ENCODE results near the gene SEPTIN10.
"Not testable (repeated sequence)": the region's sequence is repeated elsewhere in the genome, so short reads cannot be mapped to it uniquely, and the experiment has no call there.

SEPTIN10 gene

GRCh38 chr2:109648041-109648527 lies 34.3 kb upstream of the SEPTIN10 start:
- no peak for DNase-seq (ENCODE audit: low read depth, low spot score)
- no peaks in the 10 kb centered on the region for H3K9me3 ChIP-seq (ENCODE audit: low read depth, low read length)
- no peak overlapping the region for H3K9ac ChIP-seq (ENCODE audit: insufficient read length)
- no peaks in the 10 kb centered on the region for H3K36me3 ChIP-seq (ENCODE audit: insufficient read depth, low read length)
- TF ChIP-seq POLR2AphosphoS5 (IDR thresholded peaks at IDR 0.05; ENCODE audit: borderline replicate concordance, low read depth, low read length), result no peak
- TF ChIP-seq EZH2 (IDR thresholded peaks at IDR 0.05), result no peak
- no peak for TF ChIP-seq FOXP2 (optimal IDR thresholded peaks at IDR 0.05; ENCODE audit: control extremely low read depth, extremely low read length, insufficient read depth)
- no peak overlapping the region for H3K4me3 ChIP-seq
- H3K27ac ChIP-seq, result no peak overlapping the region

- Histone ChIP-seq H3K4me3 (no peak overlapping the region), H3K36me3 (ENCODE audit: insufficient read depth, low read length) (no peaks in the 10 kb centered on the region), H3K9me3 (ENCODE audit: low read depth, low read length) (no peaks in the 10 kb centered on the region), H3K27ac (no peak overlapping the region), H3K9ac (ENCODE audit: insufficient read length) (no peak overlapping the region)
- DNase-seq (ENCODE audit: low read depth, low spot score), result no peak
- no peak for TF ChIP-seq POLR2AphosphoS5 (IDR thresholded peaks at IDR 0.05; ENCODE audit: borderline replicate concordance, low read depth, low read length)
- no peak for TF ChIP-seq FOXP2 (optimal IDR thresholded peaks at IDR 0.05; ENCODE audit: control extremely low read depth, extremely low read length, insufficient read depth)
- TF ChIP-seq EZH2 (IDR thresholded peaks at IDR 0.05), result no peak
Measured at GRCh38 chr2:109647636-109648035, 33.9 kb upstream of the SEPTIN10 start.

GRCh38 chr2:109646961-109647360 lies 33.2 kb upstream of the SEPTIN10 start:
- no peak for DNase-seq (ENCODE audit: low read depth, low spot score)
- Histone ChIP-seq H3K36me3 (ENCODE audit: insufficient read depth, low read length) (no peaks in the 10 kb centered on the region), H3K27ac (no peak overlapping the region), H3K4me3 (no peak overlapping the region), H3K9me3 (ENCODE audit: low read depth, low read length) (no peaks in the 10 kb centered on the region), H3K9ac (ENCODE audit: insufficient read length) (no peak overlapping the region)
- TF ChIP-seq EZH2 (IDR thresholded peaks at IDR 0.05) (no peak), POLR2AphosphoS5 (IDR thresholded peaks at IDR 0.05; ENCODE audit: borderline replicate concordance, low read depth, low read length) (no peak), FOXP2 (optimal IDR thresholded peaks at IDR 0.05; ENCODE audit: control extremely low read depth, extremely low read length, insufficient read depth) (no peak)

GRCh38 chr2:109645412-109646184 lies 31.8 kb upstream of the SEPTIN10 start:
- H3K27ac ChIP-seq, result peak overlapping the region; percentile 88; the same call in 1 of the 2 replicates
- no peaks in the 10 kb centered on the region for H3K36me3 ChIP-seq (ENCODE audit: insufficient read depth, low read length)
- no peaks in the 10 kb centered on the region for H3K9me3 ChIP-seq (ENCODE audit: low read depth, low read length)
- TF ChIP-seq POLR2AphosphoS5 (IDR thresholded peaks at IDR 0.05; ENCODE audit: borderline replicate concordance, low read depth, low read length) (no peak), FOXP2 (optimal IDR thresholded peaks at IDR 0.05; ENCODE audit: control extremely low read depth, extremely low read length, insufficient read depth) (no peak), EZH2 (IDR thresholded peaks at IDR 0.05) (no peak)
- H3K4me3 ChIP-seq, result peak overlapping the region; percentile 68; the same call in 1 of the 2 replicates
- H3K9ac ChIP-seq (ENCODE audit: insufficient read length), result no peak overlapping the region
- no peak for DNase-seq (ENCODE audit: low read depth, low spot score)

DNA sequence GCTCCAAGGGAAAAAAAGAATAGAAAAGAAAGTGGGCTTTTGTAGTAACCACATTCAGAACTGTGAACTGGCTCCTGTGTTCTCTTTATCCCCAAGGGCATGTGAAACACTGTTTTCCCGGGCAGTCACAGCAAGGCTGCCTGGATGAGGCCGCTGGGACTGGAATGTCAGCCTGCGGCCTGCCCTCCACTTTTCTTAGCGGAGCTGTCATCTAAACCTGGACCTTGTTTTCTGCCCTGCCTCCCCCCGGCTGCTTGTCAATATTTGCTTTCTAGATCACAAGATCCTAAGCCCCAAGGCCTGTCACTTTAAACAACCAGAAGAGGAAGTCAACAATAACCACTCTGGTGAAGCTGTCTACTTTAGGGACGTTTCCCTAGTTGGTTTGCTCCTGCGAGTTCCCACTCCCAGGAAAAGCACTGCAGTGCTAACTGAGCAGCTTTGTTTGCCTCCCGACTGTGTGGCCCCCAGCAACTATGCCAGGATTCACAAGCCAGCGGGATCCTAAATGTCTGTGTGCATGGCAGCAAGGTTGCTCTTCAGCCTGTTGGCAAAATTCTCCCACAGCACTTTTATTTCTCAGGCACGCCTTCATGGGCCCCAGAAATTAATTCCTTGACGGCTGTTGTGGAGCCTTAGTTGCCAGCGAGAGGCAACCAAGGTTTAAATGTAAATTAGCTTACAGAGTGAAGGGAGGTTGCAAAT lies 31.0 kb upstream of the SEPTIN10 start:
- DNase-seq (ENCODE audit: low read depth, low spot score), result no peak

DNA sequence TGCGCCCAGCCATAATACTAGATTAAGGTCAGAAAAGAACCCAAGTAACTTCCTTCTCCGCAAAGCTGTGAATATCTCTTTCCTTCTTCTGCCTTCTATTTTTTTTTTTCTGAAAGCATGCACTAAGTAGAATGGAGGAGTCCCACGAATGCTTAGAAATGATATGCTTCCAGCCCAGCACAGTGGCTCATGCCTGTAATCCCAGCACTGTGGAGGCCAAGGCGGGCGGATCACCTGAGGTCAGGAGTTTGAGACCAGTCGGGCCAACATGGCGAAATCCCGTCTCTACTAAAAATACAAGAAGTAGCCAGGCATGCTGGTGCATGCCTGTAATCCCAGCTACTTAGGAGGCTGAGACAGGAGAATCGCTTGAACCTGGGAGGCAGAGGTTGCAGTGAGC lies 26.2 kb upstream of the SEPTIN10 start:
- H3K36me3 ChIP-seq (ENCODE audit: insufficient read depth, low read length); H3K27ac ChIP-seq; H3K9me3 ChIP-seq (ENCODE audit: low read depth, low read length); H3K4me3 ChIP-seq; H3K9ac ChIP-seq (ENCODE audit: insufficient read length); DNase-seq (ENCODE audit: low read depth, low spot score): not testable (repeated sequence)

More for the DNA sequence above, 31.0 kb upstream of the SEPTIN10 start:
- Histone ChIP-seq H3K27ac (peak overlapping the region; percentile 88), H3K9ac (ENCODE audit: insufficient read length) (peak overlapping the region; percentile 35), H3K4me3 (peak overlapping the region; percentile 68), H3K9me3 (ENCODE audit: low read depth, low read length) (no peaks in the 10 kb centered on the region), H3K36me3 (ENCODE audit: insufficient read depth, low read length) (no peaks in the 10 kb centered on the region)
- TF ChIP-seq EZH2 (IDR thresholded peaks at IDR 0.05) (no peak), FOXP2 (optimal IDR thresholded peaks at IDR 0.05; ENCODE audit: control extremely low read depth, extremely low read length, insufficient read depth) (peak; percentile 14)

DNA sequence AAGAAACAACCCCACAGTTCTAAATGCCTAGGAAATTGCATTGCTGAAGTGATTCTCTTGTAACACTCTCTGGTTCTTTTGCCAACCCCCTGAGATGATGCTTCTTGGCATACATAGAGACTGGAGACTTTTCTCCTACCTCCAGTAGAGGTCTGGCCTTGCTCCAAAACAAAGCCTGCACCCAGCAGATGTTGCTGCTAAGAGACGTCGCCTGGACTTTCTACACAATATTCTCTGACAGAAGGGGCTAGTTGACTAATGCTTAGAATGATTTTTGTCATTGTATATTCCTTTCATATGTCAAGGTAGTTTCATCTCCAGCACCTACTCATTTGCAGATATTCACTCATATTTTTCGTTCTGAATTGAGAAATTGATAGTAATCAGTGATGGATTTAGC lies 25.0 kb upstream of the SEPTIN10 start:
- H3K9me3 ChIP-seq (ENCODE audit: low read depth, low read length), result no peaks in the 10 kb centered on the region
- TF ChIP-seq FOXP2 (optimal IDR thresholded peaks at IDR 0.05; ENCODE audit: control extremely low read depth, extremely low read length, insufficient read depth) (no peak), EZH2 (IDR thresholded peaks at IDR 0.05) (no peak), POLR2AphosphoS5 (IDR thresholded peaks at IDR 0.05; ENCODE audit: borderline replicate concordance, low read depth, low read length) (no peak)
- no peak overlapping the region for H3K4me3 ChIP-seq
- H3K36me3 ChIP-seq (ENCODE audit: insufficient read depth, low read length), result no peaks in the 10 kb centered on the region
- no peak overlapping the region for H3K9ac ChIP-seq (ENCODE audit: insufficient read length)
- no peak for DNase-seq (ENCODE audit: low read depth, low spot score)
- H3K27ac ChIP-seq, result no peak overlapping the region

GRCh38 chr2:109637749-109638570 lies 24.2 kb upstream of the SEPTIN10 start:
- H3K9me3 ChIP-seq (ENCODE audit: low read depth, low read length), result no peaks in the 10 kb centered on the region
- no peak for TF ChIP-seq FOXP2 (optimal IDR thresholded peaks at IDR 0.05; ENCODE audit: control extremely low read depth, extremely low read length, insufficient read depth)
- TF ChIP-seq POLR2AphosphoS5 (IDR thresholded peaks at IDR 0.05; ENCODE audit: borderline replicate concordance, low read depth, low read length), result no peak
- TF ChIP-seq EZH2 (IDR thresholded peaks at IDR 0.05), result no peak
- H3K36me3 ChIP-seq (ENCODE audit: insufficient read depth, low read length), result no peaks in the 10 kb centered on the region
- no peak overlapping the region for H3K27ac ChIP-seq
- no peak for DNase-seq (ENCODE audit: low read depth, low spot score)
- no peak overlapping the region for H3K4me3 ChIP-seq
- H3K9ac ChIP-seq (ENCODE audit: insufficient read length), result no peak overlapping the region
